DND-41 (cell line): ENCODE measurements around the gene DCUN1D3.

Experiments used
- ATAC-seq: fragments of 200-7000 bp; cut with Tn5 transposase; 3 replicates; pipeline ENCODE4 v1.9.1; 2021; ENCODE audit warnings: low read depth; ENCODE audit not compliant: insufficient read depth
- DNase-seq: peaks from one replicate; pipeline ENCODE4 v3.0.0-alpha.2; 2020
- H2AFZ ChIP-seq: 2 replicates; pipeline ENCODE4 v1.6.0; 2012; ENCODE audit warnings: low read depth, low read length
- H3K27ac ChIP-seq: 2 replicates; pipeline ENCODE4 v1.5.1; 2012; ENCODE audit warnings: low read length, inconsistent platforms
- H3K27me3 ChIP-seq: fragments of 200-600 bp; sonication (generic); 2 replicates; pipeline ENCODE4 v1.6.0; 2012; ENCODE audit warnings: low read length, mild to moderate bottlenecking, inconsistent platforms; ENCODE audit not compliant: insufficient read depth, poor library complexity
- H3K36me3 ChIP-seq: 2 replicates; pipeline ENCODE4 v1.5.1; 2012; ENCODE audit warnings: low read length, inconsistent platforms; ENCODE audit not compliant: insufficient read depth
- H3K4me1 ChIP-seq: 2 replicates; pipeline ENCODE4 v1.5.1; 2012; ENCODE audit warnings: mild to moderate bottlenecking, low read length; ENCODE audit not compliant: insufficient read depth
- H3K4me2 ChIP-seq: 2 replicates; pipeline ENCODE4 v1.6.0; 2012; ENCODE audit warnings: mild to moderate bottlenecking, moderate library complexity, low read length, inconsistent platforms; ENCODE audit not compliant: insufficient read depth
- H3K4me3 ChIP-seq, 2 experiments: fragments of 200-600 bp in 1 of 2; shearing (Covaris generic) in 1 of 2; 2 replicates each; pipeline ENCODE4 v1.5.1; 2012 to 2016; ENCODE audit warnings: inconsistent platforms in 2 of 2, low read length in 2 of 2, mild to moderate bottlenecking in 2 of 2, low read depth in 1 of 2, moderate library complexity in 1 of 2
- H3K79me2 ChIP-seq: 2 replicates; pipeline ENCODE4 v1.6.0; 2012; ENCODE audit warnings: low read length, inconsistent platforms; ENCODE audit not compliant: insufficient read depth
- H3K9ac ChIP-seq: 2 replicates; pipeline ENCODE4 v1.6.0; 2012; ENCODE audit warnings: low read depth, mild to moderate bottlenecking, inconsistent platforms, low read length, moderate library complexity
- H3K9me3 ChIP-seq: 2 replicates; pipeline ENCODE4 v1.5.1; 2012; ENCODE audit warnings: low read length, moderate library complexity, mild to moderate bottlenecking, inconsistent platforms; ENCODE audit not compliant: insufficient read depth, severe bottlenecking
- H4K20me1 ChIP-seq: 2 replicates; pipeline ENCODE4 v1.6.0; 2012; ENCODE audit warnings: low read length; ENCODE audit not compliant: insufficient read depth
- EZH2 ChIP-seq: IDR thresholded peaks from 3 replicates; pipeline ENCODE4 v1.6.1; 2012; ENCODE audit warnings: borderline replicate concordance, low read depth, mild to moderate bottlenecking, moderate library complexity, low read length, inconsistent platforms; ENCODE audit not compliant: severe bottlenecking
- TF ChIP-seq, protein P1 (sequence below): IDR thresholded peaks from 2 replicates; pipeline ENCODE4 v1.5.1; 2012; ENCODE audit warnings: borderline replicate concordance, low read length, moderate library complexity, mild to moderate bottlenecking; ENCODE audit not compliant: poor library complexity, severe bottlenecking; ENCODE audit errors: extremely low read depth

Gene DCUN1D3

DNA sequence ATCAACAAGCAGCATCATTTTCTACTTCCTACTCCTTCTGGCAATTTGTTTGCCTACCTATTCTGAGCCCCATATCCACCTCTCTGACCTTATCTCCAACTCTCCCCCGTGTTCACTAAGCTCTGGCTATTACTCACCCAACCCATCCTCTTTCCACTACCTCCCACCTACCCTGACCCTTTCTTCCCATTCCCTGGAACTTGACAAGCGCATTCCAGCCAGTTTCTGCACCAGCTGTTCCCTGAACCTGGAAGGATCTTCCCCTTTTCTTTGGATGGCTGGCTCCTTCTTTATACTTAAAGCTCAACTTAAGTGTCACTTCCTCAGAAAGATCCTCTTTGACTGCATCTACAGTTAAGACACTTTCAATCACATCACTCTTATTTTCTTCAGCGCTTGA lies 2.2 kb downstream of the DCUN1D3 start:
- no peak for TF ChIP-seq EZH2
- TF ChIP-seq, protein P1, sequence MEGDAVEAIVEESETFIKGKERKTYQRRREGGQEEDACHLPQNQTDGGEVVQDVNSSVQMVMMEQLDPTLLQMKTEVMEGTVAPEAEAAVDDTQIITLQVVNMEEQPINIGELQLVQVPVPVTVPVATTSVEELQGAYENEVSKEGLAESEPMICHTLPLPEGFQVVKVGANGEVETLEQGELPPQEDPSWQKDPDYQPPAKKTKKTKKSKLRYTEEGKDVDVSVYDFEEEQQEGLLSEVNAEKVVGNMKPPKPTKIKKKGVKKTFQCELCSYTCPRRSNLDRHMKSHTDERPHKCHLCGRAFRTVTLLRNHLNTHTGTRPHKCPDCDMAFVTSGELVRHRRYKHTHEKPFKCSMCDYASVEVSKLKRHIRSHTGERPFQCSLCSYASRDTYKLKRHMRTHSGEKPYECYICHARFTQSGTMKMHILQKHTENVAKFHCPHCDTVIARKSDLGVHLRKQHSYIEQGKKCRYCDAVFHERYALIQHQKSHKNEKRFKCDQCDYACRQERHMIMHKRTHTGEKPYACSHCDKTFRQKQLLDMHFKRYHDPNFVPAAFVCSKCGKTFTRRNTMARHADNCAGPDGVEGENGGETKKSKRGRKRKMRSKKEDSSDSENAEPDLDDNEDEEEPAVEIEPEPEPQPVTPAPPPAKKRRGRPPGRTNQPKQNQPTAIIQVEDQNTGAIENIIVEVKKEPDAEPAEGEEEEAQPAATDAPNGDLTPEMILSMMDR, result no peak
- Histone ChIP-seq H3K79me2 (peaks cover 19% of the 10 kb centered on the region), H3K4me2 (no peak overlapping the region), H3K27me3 (no peaks in the 10 kb centered on the region), H3K36me3 (no peaks in the 10 kb centered on the region; the same call in 1 of the 2 replicates), H3K27ac (no peak overlapping the region), H3K9me3 (no peaks in the 10 kb centered on the region), H2AFZ (no peak overlapping the region), H3K4me3 (no peak overlapping the region), H3K4me1 (peaks cover 34% of the 10 kb centered on the region), H4K20me1 (no peaks in the 10 kb centered on the region), H3K9ac (no peak overlapping the region)
- no peak for DNase-seq
- no peak for ATAC-seq

DNA sequence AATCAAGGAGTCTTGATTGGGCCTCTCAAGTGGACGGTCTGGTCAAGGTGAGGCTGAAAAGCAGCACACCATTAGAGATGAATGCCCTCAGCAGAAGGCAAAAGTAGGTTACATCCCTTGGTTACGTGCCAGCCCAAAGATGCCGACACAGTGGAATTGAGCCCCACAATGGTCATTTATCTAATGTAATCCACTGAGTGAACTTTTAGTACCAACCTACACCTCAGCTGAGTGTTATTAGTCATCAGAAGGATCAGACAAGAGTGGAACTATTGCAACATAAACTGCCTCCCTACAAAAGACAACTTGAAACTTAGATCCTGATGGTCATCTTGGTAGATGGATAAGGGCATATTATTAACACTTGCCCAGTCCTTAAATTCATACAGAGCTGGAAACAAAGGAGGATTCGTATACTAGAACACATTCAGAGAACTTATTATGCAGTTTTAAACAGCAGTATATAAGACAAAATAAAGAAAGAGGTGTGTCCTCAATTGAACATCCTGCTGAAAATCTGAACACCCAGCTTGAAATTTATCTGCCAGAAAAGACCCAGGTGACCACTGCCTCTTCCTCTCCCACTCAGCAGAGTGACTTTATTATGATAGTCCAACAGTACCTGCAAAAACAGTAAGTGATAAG lies 2.8 kb downstream of the DCUN1D3 start:
- H3K4me2 ChIP-seq, result no peak overlapping the region

DNA sequence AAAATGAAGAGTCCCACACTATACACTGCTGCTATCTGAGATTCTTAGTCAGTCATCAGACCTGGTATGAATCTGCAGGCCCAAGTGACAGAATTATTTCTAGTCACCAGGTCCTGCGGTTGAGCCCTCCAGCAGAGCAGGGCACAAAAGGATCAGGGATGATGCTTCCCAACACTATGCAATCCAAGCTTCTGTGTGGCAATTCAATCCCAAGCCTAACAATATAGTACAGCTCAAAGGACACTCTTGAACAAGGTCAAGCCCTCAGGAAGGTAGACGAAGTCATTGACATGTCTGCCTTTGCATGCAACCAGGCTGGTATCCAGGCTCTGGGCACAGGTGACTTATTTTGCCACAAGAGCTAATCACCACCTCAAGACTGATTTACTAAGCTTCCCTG lies 5.8 kb downstream of the DCUN1D3 start:
- no peak overlapping the region for H3K27ac ChIP-seq
- H3K4me1 ChIP-seq, result peaks cover 10% of the 10 kb centered on the region
- no peak overlapping the region for H2AFZ ChIP-seq
- TF ChIP-seq, protein P1, result no peak
- TF ChIP-seq EZH2, result no peak
- ATAC-seq, result no peak
- no peaks in the 10 kb centered on the region for H3K27me3 ChIP-seq
- no peak overlapping the region for H3K4me2 ChIP-seq
- 0 out of 2 replicates have a peak, but pooled peaks cover 2% of the 10 kb centered on the region for H4K20me1 ChIP-seq
- H3K79me2 ChIP-seq, result peaks cover 5% of the 10 kb centered on the region
- no peak overlapping the region for H3K9ac ChIP-seq
- no peaks in the 10 kb centered on the region; the same call in 1 of the 2 replicates for H3K36me3 ChIP-seq
- DNase-seq, result no peak
- H3K4me3 ChIP-seq, result no peak overlapping the region
- no peaks in the 10 kb centered on the region for H3K9me3 ChIP-seq

More for the DNA sequence above, 2.8 kb downstream of the DCUN1D3 start:
- ATAC-seq (no peak), DNase-seq (no peak)
- Histone ChIP-seq H3K27me3 (no peaks in the 10 kb centered on the region), H3K27ac (no peak overlapping the region), H2AFZ (no peak overlapping the region), H4K20me1 (no peaks in the 10 kb centered on the region), H3K36me3 (no peaks in the 10 kb centered on the region; the same call in 1 of the 2 replicates), H3K9ac (no peak overlapping the region), H3K4me3 (no peak overlapping the region), H3K4me1 (peaks cover 28% of the 10 kb centered on the region), H3K79me2 (peaks cover 19% of the 10 kb centered on the region), H3K9me3 (no peaks in the 10 kb centered on the region)
- TF ChIP-seq, protein P1, result no peak
- TF ChIP-seq EZH2, result no peak
